GM23248 (cell line): ENCODE data around the gene KATNB1.

ENCODE experiments used
- EZH2 ChIP-seq: fragments of 200-600 bp; sonication (generic); IDR thresholded peaks from 2 replicates; pipeline ENCODE4 v1.6.1; 2018; ENCODE audit warnings: antibody characterized with exemption, mild to moderate bottlenecking; ENCODE audit not compliant: insufficient read depth, poor library complexity, severe bottlenecking
- EZH2phosphoT487 ChIP-seq: fragments of 200-600 bp; sonication (generic); IDR thresholded peaks from 2 replicates; pipeline ENCODE4 v1.6.1; 2018; ENCODE audit warnings: antibody characterized with exemption, moderate library complexity, mild to moderate bottlenecking, low read depth; ENCODE audit not compliant: insufficient read depth

DNA sequence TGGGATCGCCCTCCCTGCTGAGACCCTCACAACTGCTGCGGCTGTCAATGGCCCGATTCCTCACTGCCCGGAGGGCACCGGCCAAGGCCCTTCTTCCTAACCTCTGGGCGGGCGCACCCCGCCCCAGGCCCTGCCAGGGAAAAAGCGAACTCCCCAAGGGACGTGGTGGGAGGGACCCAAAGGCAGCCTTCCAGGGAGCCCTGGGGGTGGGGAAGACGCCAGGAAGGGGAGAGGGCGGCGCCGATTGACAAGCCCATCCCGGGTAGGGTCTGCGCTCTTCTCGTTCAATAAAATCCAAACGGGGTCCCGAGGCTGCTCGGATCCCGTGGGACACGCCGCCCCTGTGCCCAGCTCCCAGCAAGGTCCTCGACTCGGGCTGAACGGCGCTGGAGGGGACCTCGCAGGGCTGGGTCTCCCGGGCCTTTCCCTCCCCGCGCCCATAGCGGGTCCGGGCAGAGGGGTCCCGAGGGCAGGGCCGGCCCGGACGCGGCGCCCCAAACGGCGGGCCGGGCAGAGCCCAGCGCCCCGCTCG lies 66.3 kb downstream of the KATNB1 start:
- no peak for TF ChIP-seq EZH2phosphoT487
- no peak for TF ChIP-seq EZH2
